NT2/D1 (cell line): Measurements from ENCODE around the gene ZNF678.
"Not testable (repeated sequence)": the region's sequence is repeated elsewhere in the genome, so short reads cannot be mapped to it uniquely, and the experiment has no call there.

Source experiments
- SUZ12 ChIP-seq: IDR thresholded peaks from 2 replicates; pipeline ENCODE4 v1.6.1; 2011; ENCODE audit not compliant: insufficient read length, insufficient read depth; ENCODE audit errors: extremely low read depth
- ZNF274 ChIP-seq: IDR thresholded peaks from 2 replicates; pipeline ENCODE4 v1.6.1; 2011; ENCODE audit warnings: mild to moderate bottlenecking, low read depth, low read length

GRCh38 chr1:227551881-227552280 is 11.5 kb upstream of the ZNF678 start:
- not testable (repeated sequence) for TF ChIP-seq ZNF274, SUZ12
